ENCODE measurements around the gene KRT10. TPM values are rescaled to one million over a fixed set of nuclear protein-coding genes. Genes with fewer than 3 reads are reported as not detected.
"Not testable (repeated sequence)": the region's sequence is repeated elsewhere in the genome, so short reads cannot be mapped to it uniquely, and the experiment has no call there.

KRT10 gene
- 45.2 TPM for polyA plus RNA-seq (ENCODE audit: insufficient read length)
- long read RNA-seq, donor 1, transcript KRT10-202 (2 exons, 583 nt) = major isoform, 9 of 119 reads
- long read RNA-seq, donor 1, partial matches to known transcripts = 110 of 119 reads
- long read RNA-seq, donor 1, other reads (novel, unspliced or antisense) = 0 of 119 reads
- long read RNA-seq, donor 2, transcript KRT10-202 (2 exons, 583 nt) = major isoform, 7 of 104 reads
- long read RNA-seq, donor 2, partial matches to known transcripts = 97 of 104 reads
- long read RNA-seq, donor 2, other reads (novel, unspliced or antisense) = 0 of 104 reads
- long read RNA-seq, donor 3, transcript KRT10-202 (2 exons, 583 nt) = major isoform, 5 of 68 reads
- long read RNA-seq, donor 3, partial matches to known transcripts = 58 of 68 reads
- long read RNA-seq, donor 3, other reads (novel, unspliced or antisense) = 5 of 68 reads
- long read RNA-seq, donor 4, partial matches to known transcripts = 22 of 22 reads
- long read RNA-seq, donor 4, other reads (novel, unspliced or antisense) = 0 of 22 reads
- long read RNA-seq, donor 5, transcript KRT10-202 (2 exons, 583 nt) = major isoform, 10 of 176 reads
- long read RNA-seq, donor 5, partial matches to known transcripts = 166 of 176 reads
- long read RNA-seq, donor 5, other reads (novel, unspliced or antisense) = 0 of 176 reads
- long read RNA-seq, donor 6, transcript KRT10-202 (2 exons, 583 nt) = major isoform, 13 of 114 reads
- long read RNA-seq, donor 6, partial matches to known transcripts = 101 of 114 reads
- long read RNA-seq, donor 6, other reads (novel, unspliced or antisense) = 0 of 114 reads
- long read RNA-seq, donor 7, transcript KRT10-202 (2 exons, 583 nt) = major isoform, 16 of 224 reads
- long read RNA-seq, donor 7, partial matches to known transcripts = 162 of 224 reads
- long read RNA-seq, donor 7, other reads (novel, unspliced or antisense) = 46 of 224 reads
- long read RNA-seq, donor 8, partial matches to known transcripts = 33 of 34 reads
- long read RNA-seq, donor 8, other reads (novel, unspliced or antisense) = 0 of 34 reads

DNA sequence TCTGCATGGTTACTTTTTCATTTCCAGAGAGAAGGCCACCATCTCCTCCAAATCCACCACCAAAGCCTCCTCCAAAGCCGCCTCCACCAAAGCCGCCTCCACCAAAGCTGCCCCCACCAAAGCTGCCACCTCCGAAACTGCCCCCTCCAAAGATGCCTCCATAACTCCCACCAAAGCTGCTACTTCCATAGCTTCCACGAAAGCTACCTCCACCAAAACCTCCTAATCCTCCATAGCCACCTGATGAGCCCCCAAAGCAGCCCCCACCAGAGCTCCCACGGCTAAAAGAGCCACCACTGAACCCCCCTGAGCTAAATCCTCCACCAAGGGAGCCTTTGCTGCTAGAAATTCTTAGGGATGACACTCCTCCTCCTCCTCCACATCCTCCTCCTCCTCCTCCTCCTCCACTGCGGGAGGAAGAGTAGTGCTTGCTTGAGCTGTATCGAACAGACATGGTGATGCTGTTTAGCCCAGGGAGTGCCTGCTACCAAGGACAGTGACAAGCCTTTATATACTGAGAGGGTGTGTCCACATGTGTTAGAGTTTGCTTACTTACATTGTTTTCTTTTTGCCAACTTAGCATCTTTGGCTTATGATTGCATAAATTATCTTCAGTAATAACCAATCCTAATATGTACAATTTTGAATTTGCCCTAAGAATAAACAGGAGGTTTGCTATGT lies at the start of gene KRT10:
Gene KRT10, minus strand, starts transcription at position 483 of the 681 bp plus-strand sequence. Its CDS starts 29 bp downstream, at position 454.
- no peak for DNase-seq

DNA sequence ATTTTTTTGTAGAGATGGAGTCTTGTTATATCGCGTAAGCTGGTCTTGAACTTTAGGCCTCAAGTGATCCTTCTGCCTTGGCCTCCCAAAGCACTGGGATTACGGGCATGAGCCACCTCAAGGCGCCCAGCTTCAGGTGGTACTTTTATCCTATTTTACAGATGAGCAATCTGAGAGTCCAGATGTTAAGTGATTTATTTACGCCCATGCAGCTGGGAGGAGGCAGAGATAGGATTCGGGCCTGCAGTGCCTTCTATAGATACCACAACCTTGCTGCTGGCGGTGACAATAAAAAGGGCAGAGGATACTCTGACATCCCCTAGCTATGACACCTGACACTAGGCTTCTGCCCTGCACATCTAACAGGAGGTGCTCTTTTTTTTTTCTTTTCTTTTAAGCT lies 48.9 kb upstream of the KRT10 start:
- DNase-seq = no peak

DNA sequence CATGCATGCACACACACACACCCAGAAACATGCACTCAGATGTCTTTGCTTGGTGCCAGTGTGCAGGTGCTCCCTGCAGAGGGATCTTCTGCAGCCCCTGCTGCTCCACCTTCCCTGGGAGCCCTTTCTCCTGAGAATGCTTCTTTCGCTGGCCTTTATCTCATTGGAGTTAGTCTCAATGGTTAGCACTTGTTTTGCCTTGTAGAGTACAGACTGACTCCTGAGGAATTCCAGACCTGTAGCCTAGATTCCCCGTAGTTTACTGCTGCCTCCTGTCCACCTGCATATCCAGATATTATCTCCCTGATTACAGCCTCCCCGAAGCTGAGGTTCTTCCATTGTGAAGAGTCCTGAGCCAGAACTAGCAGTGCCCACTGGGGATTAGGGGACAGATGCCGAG lies 47.7 kb upstream of the KRT10 start:
- no peak for DNase-seq

DNA sequence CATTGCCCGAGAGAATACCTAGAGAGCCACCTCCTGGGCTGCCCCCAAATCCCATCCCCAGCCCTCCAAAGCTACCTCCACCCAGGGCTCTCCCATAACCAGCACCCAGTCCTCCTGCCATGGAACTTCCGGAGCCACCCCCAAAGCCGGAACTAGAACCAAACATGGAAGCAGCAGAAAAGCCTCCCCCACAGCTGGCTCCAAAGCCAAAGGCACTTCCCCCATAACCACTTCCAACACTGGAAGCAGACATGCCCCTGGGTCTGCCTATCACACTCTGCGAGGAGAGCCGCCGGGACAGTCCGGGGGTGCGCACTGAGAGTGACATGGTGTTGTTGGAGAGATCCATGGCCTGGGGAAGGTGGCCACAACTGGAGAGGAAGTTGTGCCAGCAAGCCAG lies 44.4 kb upstream of the KRT10 start, which contains the start of gene KRT12:
Gene KRT12, minus strand, starts transcription at position 386 of the 400 bp plus-strand sequence. Its CDS starts 37 bp downstream, at position 349.
- no peak for DNase-seq

DNA sequence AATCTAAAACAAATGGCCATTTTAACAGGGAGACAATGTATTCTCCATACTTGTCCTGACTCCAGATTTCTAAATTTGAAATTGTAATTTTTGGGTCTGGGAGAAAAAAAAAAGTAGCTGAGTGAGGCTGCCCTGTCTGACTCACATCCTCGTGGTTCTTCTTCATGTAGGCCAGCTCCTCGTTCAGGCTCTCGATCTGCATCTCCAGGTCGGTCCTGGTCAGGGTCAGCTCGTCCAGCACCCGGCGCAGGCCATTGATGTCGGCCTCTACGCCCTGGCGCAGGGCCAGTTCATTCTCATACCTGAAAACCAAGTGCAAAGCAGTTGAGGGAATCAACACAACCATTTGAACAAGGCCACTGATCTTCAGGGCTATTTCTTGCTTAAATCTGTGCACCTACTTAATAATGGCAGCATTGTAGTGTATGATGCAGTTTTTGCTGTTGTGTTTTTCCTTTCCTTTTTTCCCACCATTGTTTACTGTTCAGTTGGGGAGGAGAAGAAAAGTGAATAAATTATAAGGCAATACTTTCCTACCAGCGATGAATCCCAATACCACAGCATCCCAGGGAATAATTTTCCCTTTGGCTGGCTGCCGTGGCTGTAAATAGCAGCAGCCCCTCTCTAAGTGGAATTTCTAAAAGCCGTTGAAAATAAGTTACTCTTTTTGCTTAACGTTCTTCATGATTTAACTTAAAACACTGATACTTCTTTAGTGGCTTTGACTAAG lies 42.4 kb upstream of the KRT10 start:
- no peak for DNase-seq

DNA sequence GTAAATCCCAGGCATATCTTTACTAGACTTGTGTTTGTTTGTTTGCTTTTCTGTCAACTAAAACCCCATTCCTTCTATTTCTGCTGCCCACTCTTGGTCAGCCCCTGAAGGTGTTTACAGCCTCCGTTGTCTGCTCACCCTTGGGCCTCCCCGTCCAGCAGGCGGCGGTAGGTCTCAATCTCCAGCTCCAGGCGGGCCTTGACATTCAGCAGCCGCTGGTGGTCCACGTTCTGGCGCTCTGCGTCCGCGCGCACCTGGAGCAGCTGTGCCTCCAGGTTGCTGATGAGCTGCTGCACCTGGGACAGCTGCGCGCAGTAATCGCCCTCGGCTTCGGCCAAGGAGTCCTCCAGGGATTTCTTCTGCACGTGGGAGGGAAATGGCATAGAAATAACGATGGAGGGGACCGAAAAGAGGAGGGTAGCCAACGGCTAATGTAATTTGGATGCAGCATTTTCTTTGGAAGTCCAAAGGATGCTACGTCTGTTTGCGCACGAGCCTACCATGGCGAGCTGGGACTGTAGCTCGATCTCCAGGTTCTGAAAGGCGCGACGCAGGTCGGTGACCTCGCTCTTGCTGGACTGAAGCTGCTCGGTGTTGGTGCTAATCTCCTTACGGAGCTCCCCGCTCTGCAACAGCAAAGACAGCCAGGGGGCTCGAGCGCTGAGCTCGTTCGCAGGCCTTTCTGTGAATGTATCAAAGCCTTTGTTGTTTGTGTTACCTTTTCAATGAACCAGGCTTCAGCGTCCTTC lies 40.7 kb upstream of the KRT10 start:
- DNase-seq = no peak

DNA sequence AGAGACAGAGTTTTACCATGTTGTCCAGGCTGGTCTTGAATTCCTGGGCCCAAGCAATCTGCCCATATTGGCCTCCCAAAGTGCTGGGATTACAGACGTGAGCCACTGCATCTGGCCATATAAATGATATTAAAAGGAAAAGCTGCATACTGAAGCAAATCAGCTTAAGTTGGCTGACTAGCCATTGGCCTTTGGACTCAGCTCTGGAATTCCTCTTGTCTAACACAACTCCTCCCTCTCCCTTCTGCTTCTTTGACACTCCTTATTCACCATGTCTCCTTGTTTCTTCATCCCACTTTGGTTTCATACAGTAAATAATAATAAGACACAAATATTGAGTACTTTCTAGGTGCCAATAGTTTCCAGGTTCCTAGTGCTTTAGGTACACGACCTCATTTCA lies 37.1 kb upstream of the KRT10 start:
- DNase-seq = no peak

DNA sequence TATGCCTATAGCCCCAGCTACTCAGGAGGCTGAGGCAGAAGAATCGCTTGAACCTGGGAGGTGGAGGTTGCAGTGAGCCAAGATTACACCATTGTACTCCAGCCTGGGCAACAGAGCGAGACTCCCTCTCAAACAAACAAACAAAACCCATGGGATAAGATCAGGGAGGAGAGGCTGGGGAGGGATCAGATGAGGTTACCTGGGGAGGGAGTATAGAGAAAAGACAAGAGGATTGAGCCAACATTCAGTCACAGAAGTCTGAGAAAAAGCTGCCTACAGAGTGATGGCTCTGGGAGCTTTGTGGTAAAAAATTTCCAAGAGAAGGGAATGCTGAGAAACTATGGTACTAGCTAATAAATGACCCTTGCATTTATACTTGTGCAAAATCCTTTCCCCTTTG lies 36.3 kb upstream of the KRT10 start:
- not testable (repeated sequence) for DNase-seq

DNA sequence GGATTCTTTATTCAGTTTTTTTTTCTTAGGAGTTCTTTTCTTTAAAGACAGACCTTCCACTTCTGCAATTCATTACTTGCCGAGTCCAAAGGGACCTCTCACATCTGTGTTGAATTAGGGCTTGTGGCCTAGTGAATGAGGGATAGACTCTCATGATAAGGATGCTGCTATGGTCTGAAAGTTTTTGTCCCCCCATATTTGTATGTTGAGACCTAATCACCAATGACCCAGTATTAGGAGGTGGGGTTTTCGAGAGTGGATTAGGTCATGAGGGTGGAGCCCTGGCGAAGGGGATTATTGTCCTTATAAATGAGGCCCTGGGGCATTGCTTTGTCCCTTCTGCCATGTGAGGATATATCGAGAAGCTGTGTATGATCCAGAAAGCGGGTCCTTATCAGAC lies 35.1 kb upstream of the KRT10 start:
- DNase-seq = no peak

DNA sequence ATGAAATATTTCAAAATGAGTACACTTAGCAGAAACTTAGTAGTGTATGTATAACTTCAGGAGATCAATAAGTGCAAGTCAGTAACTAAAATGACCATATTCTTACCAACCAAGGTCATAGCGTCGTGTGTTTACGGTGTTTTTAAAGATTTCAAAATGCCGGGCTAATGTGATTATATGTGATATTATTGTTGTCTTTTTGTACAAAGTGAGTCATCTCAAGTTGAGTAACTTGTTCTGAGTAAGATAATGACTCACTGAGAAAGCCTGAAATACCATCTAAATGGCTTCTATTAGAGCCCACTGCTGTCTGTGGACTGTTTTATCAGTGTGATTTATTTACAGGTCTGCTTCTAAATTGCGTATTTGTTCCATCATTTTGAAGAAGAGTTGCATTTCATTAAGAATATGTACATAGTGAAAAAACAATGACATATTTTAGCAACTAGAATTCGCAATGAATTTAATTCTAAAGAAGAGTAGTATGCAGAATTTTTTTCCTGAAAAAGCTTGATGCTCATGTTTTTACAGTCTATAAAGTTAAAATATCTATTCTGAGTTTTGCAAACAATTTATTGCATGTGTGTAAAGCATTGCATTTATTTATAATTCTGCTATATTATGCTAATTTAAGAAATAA lies 31.9 kb upstream of the KRT10 start:
- no peak for DNase-seq

DNA sequence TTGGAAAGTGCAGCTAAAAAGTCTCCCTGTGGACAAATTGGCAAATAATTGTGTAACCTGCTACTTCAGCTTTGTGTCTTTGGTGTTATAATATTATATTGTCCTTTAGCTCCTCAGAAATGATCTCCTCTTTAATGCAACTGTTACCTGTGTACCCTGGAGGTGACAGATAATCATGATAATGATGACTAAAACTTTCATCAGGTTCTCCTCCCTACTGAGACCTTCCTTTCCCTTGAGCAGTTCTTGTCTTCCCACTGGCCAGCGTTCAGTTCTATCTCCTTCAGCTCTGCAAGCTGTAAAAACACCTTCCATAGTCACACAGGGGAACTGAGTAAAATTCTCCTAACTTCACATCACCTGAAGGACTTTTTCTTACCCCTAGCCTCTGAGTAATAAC lies 29.9 kb upstream of the KRT10 start:
- no peak for DNase-seq

DNA sequence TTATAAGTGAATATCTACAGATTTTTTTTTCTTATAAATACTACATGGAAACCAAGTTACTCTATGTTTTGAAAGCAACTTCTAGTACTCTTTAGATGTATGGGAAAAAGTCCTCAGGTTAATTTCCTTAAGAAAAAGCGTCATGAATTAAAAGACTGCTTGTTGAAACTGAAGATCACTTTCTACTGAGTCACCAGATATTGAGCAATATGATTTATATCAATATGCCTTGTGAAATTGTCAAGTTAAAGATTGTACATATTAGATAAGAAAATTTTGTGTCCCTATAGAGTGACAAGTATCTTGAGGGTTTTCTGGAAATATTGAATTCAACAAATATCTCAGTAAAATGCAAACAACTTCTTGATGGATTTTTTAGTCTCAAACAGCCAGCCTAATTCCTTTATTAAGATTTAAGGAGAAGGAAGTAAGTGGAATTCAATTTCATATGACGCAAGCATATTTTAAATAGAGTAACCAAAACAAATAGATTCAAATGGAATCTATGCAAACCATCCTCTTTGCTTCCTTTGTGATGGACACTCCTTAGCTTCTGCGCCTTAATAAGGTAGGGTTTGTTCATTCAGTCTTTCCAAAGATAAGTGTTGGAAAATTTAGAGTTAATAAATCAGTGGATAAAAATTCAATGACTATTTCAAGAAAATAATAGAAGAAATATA lies 28.0 kb upstream of the KRT10 start:
- DNase-seq = no peak

DNA sequence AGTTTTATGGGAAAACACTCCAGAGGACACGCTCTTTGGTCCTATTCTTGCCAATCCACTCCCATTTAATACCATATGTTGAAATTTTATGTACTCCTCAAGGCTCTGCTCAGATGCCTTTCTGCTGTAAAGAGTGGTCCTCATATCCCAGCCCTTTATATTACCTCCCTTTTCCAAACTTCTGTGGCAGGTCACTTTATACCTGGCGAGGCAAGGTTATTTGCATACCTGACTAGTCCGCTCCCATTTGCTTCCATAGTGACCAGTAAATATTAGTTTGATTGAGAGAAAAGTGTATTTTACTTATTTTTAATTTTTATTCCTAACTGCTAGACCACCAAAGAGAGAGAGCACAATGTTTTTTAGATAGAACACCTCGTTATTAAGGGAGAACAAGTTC lies 27.3 kb upstream of the KRT10 start:
- DNase-seq = no peak

DNA sequence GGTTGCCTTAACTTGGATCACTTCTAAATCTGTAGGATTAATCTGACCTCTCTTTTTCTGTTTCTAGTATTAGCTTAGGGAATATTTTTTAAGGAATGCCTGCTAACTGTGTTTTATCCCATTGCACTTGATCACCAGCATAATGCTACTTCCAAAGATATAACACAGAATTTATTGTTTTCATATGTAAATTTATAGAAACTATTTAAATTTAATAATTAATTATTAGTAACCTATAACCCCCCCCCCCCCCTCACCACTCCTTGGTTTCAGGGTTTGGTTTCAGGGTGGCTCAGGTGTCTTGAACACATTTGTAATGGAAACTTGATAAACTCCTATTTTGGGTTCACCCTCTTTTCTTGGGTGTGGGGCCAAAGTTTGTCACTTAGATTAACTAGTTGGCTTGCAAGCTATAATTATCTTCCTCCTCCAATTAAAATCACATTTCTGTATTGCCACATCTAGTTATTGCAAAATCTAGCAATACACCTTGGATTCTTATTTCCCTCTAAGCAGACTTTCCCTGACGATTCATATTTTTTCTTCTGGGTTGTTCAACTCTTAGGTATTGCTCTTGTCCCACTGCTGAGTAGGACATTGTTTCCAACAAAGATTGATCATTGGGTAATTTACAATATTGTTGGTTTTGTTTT lies 26.3 kb upstream of the KRT10 start:
- DNase-seq = no peak

DNA sequence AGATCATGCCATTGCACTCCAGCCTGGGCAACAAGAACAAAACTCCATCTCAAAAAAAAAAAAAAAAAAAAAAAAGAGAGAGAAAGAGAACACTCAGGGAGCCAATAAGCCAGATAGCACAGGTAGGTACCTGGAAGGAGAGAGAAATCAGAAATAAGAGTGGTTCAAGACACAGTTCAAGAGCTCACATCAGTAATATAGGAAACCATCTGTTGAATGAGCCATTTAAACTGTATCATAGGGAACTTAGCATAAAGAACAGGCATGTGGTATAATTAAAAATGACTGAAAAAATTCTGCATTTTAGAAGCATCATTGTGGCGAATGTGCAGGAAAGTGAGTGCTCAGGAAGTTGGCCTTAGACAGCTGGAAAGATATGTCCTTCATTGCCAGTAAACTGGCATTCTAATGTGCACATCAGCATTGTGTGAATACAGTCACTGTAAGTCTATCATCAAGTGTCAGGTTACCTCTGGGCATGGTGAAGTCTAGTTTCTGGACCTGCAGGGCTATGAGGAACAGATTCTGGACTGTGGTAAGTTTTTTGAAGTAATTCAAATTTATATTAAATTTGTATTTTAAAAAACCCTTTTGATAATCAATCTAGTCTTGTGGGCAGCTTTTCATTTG lies 24.2 kb upstream of the KRT10 start:
- DNase-seq = no peak

DNA sequence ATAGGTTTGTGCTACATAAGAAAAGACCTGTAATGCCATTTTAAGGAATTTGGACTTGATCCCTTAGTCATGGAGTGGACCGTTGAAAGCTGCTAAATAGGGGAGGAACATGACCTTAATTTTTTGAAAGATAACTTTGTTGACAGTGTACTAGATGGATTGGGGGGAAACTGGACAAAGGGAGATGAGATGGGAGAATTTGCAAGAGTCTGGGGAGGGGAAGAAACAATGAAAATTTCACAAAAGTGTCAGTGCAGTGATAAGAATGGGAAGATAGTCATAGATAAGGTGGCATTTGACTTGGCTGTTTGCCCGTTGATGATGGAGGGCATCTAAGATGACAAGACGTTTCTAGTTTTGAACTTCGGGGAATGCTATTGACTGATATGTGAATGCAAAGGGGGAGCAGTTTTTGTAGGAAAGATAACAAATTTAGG lies 22.3 kb upstream of the KRT10 start:
- no peak for DNase-seq

DNA sequence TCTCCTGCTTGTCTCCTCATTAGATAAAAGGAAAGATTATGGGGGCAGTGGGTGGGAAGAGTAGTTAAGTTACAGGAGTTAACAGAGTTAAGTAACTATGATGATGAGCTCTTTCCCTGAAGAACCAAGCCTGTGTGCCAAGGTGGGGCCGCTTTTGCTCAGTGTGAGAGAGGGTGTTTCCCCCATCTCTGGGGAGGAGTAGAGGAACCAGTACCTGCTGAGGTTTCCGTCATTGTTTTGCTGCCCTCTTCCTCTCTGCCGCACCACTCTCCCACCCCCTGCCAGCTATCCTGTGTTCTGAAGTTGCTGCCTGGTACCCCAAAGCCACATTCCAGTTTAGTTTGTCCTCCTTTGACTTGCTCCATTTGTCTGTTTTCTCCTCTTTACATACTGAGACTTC lies 20.8 kb upstream of the KRT10 start:
- DNase-seq = no peak

DNA sequence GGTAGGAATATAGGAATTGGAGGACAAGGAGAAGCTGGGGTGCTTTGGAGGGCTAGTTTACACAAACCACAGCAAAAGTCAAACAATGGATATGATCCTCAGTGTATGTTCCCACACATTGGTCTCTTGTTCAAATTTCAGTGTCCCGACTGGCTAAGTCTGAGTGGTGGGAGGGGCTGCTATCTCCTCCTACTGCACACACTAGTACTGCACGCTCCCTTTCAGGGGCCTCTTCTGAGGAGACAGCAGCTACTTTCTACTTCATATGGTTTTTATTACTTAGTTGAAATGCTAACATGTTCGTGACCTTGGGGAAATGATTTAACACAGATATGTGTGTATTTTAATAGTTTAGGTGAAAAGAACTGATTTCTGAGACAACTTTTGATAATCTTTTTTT lies 18.8 kb upstream of the KRT10 start:
- DNase-seq = no peak

DNA sequence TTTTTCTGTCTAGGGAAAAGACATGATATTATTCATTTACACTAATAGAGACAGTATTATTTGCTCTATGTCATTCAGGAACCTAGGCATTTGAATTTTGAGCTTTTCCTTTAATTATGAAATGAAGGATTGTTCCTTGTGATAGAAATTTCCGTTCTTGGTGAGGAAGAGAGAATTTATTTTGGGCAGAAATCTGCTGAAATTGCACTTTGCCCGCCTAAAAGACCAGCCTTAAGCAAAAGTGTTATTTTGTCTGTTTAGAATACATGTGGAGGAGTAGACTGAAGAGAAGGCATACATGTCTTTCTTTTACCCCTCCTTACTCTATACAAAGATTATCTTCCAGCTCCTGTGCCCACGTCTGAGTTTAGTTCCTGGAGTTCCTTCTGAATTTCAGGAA lies 16.8 kb upstream of the KRT10 start:
- no peak for DNase-seq

Data from left kidney (tissue), 8 donors.